Retinal pigment epithelial cell (primary cell): ENCODE data around the gene BEX4.

Experiments
- DNase-seq: peaks from one replicate; pipeline ENCODE4 v3.0.0-alpha.2; 2010; ENCODE audit warnings: low read depth
- H3K4me3 ChIP-seq: 2 replicates; pipeline ENCODE4 v1.5.1; 2011; ENCODE audit warnings: mild to moderate bottlenecking, low read length, control low read depth, moderate library complexity
- TF ChIP-seq, protein P1 (sequence below): conservative IDR thresholded peaks from 2 replicates; pipeline ENCODE4 v1.5.1; 2011; ENCODE audit warnings: low read depth, low read length, control low read depth, inconsistent platforms

BEX4 gene

GRCh38 chrX:103258275-103258674 is 43.4 kb downstream of the BEX4 start:
- TF ChIP-seq, protein P1, sequence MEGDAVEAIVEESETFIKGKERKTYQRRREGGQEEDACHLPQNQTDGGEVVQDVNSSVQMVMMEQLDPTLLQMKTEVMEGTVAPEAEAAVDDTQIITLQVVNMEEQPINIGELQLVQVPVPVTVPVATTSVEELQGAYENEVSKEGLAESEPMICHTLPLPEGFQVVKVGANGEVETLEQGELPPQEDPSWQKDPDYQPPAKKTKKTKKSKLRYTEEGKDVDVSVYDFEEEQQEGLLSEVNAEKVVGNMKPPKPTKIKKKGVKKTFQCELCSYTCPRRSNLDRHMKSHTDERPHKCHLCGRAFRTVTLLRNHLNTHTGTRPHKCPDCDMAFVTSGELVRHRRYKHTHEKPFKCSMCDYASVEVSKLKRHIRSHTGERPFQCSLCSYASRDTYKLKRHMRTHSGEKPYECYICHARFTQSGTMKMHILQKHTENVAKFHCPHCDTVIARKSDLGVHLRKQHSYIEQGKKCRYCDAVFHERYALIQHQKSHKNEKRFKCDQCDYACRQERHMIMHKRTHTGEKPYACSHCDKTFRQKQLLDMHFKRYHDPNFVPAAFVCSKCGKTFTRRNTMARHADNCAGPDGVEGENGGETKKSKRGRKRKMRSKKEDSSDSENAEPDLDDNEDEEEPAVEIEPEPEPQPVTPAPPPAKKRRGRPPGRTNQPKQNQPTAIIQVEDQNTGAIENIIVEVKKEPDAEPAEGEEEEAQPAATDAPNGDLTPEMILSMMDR: no peak
- no peak overlapping the region for H3K4me3 ChIP-seq
- no peak for DNase-seq
